ENCODE measurements around the gene TTC3.
A peak's percentile ranks its signal among the peaks of the same experiment; 100 is the strongest.

Gene TTC3

DNA sequence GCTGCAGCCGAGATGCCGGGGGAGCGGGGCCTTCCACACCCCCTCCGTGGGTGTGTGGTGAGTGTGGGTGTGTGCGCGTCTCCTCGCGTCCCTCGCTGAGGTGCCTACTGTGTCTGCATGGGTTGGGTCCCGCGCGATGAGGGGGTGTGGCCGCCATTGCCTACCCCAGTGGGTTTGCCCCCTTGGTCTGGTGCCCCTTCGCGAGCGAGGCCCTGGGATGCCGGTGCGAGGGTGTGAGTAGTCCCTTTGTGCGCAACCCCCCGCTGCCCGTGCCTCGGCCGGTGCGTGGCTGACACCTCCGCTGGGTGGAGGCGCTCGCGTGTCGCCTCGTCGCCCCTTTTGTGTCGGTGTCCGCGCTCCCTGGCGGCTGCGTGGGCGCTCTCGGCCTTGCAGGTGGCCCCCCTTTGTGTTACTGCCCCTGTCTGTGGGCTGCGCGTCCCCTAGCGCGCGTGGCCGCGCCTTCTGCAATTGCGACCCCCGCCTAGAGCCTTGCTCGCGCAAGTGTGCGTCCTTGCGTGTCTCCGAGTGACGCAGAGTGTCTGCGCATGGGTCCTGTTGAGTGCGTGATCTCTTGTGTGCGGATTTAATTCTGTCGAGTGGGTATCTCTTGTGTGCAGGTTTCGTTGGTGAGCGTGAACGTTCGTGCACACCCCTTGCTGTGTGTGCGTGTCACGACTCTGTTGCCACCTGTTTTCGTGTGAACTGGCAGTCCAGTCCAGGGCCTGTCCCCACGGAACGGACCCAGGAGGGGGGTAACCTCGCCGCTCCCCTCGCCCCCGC lies 553 bp downstream of the TTC3 start (continued):
- TF ChIP-seq ZBTB7A (tag by site-specific recombination; IDR thresholded peaks at IDR 0.05; ENCODE audit: low read depth) (peak; percentile 97), ZNF548 (tag by site-specific recombination; IDR thresholded peaks at IDR 0.05) (no peak), ZSCAN16 (tag by site-specific recombination; IDR thresholded peaks at IDR 0.05) (0 out of 2 replicates have a peak, but pooled peaks have one; percentile 60), ZNF433 (tag by site-specific recombination; IDR thresholded peaks at IDR 0.05; ENCODE audit: low read depth) (no peak), ZNF561 (tag by site-specific recombination; IDR thresholded peaks at IDR 0.05; ENCODE audit: borderline replicate concordance) (no peak; the same call in 1 of the 2 replicates), ZNF521 (tag by site-specific recombination; IDR thresholded peaks at IDR 0.05) (no peak), ZNF155 (tag by site-specific recombination; IDR thresholded peaks at IDR 0.05) (no peak), ZNF785 (tag by site-specific recombination; IDR thresholded peaks at IDR 0.05) (peak; percentile 73; the same call in 1 of the 2 replicates), ZNF473 (tag by site-specific recombination; IDR thresholded peaks at IDR 0.05) (no peak), ZNF23 (tag by site-specific recombination; IDR thresholded peaks at IDR 0.05; ENCODE audit: borderline replicate concordance) (no peak), ZNF350 (tag by site-specific recombination; IDR thresholded peaks at IDR 0.05) (no peak), EGR2 (tag by site-specific recombination; IDR thresholded peaks at IDR 0.05; ENCODE audit: low read depth) (peak; percentile 96), ZNF571 (tag by site-specific recombination; IDR thresholded peaks at IDR 0.05) (no peak), ZFP37 (tag by site-specific recombination; IDR thresholded peaks at IDR 0.05) (peak; percentile 58; the same call in 1 of the 2 replicates), ZNF140 (tag by site-specific recombination; IDR thresholded peaks at IDR 0.05) (no peak), SCRT1 (tag by site-specific recombination; IDR thresholded peaks at IDR 0.05; ENCODE audit: borderline replicate concordance) (peak; percentile 80; the same call in 1 of the 2 replicates), ZNF747 (tag by site-specific recombination; IDR thresholded peaks at IDR 0.05) (no peak), ZNF658 (tag by site-specific recombination; IDR thresholded peaks at IDR 0.05) (no peak), SP3 (tag by site-specific recombination; IDR thresholded peaks at IDR 0.05) (no peak), OVOL3 (tag by site-specific recombination; IDR thresholded peaks at IDR 0.05) (no peak)
- TF ChIP-seq, protein P1, sequence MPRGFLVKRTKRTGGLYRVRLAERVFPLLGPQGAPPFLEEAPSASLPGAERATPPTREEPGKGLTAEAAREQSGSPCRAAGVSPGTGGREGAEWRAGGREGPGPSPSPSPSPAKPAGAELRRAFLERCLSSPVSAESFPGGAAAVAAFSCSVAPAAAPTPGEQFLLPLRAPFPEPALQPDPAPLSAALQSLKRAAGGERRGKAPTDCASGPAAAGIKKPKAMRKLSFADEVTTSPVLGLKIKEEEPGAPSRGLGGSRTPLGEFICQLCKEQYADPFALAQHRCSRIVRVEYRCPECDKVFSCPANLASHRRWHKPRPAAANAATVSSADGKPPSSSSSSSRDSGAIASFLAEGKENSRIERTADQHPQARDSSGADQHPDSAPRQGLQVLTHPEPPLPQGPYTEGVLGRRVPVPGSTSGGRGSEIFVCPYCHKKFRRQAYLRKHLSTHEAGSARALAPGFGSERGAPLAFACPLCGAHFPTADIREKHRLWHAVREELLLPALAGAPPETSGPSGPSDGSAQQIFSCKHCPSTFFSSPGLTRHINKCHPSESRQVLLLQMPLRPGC (tag by site-specific recombination; IDR thresholded peaks at IDR 0.05), result no peak
- TF ChIP-seq, protein P2, sequence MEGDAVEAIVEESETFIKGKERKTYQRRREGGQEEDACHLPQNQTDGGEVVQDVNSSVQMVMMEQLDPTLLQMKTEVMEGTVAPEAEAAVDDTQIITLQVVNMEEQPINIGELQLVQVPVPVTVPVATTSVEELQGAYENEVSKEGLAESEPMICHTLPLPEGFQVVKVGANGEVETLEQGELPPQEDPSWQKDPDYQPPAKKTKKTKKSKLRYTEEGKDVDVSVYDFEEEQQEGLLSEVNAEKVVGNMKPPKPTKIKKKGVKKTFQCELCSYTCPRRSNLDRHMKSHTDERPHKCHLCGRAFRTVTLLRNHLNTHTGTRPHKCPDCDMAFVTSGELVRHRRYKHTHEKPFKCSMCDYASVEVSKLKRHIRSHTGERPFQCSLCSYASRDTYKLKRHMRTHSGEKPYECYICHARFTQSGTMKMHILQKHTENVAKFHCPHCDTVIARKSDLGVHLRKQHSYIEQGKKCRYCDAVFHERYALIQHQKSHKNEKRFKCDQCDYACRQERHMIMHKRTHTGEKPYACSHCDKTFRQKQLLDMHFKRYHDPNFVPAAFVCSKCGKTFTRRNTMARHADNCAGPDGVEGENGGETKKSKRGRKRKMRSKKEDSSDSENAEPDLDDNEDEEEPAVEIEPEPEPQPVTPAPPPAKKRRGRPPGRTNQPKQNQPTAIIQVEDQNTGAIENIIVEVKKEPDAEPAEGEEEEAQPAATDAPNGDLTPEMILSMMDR (tag by site-specific recombination; IDR thresholded peaks at IDR 0.05), result peak; percentile 100
- TF ChIP-seq, protein P3, sequence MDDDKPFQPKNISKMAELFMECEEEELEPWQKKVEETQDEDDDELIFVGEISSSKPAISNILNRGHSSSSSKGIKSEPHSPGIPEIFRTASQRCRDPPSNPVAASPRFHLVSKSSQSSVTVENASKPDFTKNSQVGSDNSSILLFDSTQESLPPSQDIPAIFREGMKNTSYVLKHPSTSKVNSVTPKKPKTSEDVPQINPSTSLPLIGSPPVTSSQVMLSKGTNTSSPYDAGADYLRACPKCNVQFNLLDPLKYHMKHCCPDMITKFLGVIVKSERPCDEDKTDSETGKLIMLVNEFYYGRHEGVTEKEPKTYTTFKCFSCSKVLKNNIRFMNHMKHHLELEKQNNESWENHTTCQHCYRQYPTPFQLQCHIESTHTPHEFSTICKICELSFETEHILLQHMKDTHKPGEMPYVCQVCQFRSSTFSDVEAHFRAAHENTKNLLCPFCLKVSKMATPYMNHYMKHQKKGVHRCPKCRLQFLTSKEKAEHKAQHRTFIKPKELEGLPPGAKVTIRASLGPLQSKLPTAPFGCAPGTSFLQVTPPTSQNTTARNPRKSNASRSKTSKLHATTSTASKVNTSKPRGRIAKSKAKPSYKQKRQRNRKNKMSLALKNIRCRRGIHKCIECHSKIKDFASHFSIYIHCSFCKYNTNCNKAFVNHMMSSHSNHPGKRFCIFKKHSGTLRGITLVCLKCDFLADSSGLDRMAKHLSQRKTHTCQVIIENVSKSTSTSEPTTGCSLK (tag by site-specific recombination; IDR thresholded peaks at IDR 0.05), result no peak
- TF ChIP-seq, protein P4, sequence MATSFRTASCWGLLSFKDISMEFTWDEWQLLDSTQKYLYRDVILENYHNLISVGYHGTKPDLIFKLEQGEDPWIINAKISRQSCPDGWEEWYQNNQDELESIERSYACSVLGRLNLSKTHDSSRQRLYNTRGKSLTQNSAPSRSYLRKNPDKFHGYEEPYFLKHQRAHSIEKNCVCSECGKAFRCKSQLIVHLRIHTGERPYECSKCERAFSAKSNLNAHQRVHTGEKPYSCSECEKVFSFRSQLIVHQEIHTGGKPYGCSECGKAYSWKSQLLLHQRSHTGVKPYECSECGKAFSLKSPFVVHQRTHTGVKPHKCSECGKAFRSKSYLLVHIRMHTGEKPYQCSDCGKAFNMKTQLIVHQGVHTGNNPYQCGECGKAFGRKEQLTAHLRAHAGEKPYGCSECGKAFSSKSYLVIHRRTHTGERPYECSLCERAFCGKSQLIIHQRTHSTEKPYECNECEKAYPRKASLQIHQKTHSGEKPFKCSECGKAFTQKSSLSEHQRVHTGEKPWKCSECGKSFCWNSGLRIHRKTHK (tag by site-specific recombination; IDR thresholded peaks at IDR 0.05), result no peak
- TF ChIP-seq, protein P5, sequence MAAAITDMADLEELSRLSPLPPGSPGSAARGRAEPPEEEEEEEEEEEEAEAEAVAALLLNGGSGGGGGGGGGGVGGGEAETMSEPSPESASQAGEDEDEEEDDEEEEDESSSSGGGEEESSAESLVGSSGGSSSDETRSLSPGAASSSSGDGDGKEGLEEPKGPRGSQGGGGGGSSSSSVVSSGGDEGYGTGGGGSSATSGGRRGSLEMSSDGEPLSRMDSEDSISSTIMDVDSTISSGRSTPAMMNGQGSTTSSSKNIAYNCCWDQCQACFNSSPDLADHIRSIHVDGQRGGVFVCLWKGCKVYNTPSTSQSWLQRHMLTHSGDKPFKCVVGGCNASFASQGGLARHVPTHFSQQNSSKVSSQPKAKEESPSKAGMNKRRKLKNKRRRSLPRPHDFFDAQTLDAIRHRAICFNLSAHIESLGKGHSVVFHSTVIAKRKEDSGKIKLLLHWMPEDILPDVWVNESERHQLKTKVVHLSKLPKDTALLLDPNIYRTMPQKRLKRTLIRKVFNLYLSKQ (tag by site-specific recombination; IDR thresholded peaks at IDR 0.05; ENCODE audit: borderline replicate concordance), result no peak
- TF ChIP-seq, protein P6, sequence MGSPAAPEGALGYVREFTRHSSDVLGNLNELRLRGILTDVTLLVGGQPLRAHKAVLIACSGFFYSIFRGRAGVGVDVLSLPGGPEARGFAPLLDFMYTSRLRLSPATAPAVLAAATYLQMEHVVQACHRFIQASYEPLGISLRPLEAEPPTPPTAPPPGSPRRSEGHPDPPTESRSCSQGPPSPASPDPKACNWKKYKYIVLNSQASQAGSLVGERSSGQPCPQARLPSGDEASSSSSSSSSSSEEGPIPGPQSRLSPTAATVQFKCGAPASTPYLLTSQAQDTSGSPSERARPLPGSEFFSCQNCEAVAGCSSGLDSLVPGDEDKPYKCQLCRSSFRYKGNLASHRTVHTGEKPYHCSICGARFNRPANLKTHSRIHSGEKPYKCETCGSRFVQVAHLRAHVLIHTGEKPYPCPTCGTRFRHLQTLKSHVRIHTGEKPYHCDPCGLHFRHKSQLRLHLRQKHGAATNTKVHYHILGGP (tag by site-specific recombination; IDR thresholded peaks at IDR 0.05), result no peak
- TF ChIP-seq, protein P7, sequence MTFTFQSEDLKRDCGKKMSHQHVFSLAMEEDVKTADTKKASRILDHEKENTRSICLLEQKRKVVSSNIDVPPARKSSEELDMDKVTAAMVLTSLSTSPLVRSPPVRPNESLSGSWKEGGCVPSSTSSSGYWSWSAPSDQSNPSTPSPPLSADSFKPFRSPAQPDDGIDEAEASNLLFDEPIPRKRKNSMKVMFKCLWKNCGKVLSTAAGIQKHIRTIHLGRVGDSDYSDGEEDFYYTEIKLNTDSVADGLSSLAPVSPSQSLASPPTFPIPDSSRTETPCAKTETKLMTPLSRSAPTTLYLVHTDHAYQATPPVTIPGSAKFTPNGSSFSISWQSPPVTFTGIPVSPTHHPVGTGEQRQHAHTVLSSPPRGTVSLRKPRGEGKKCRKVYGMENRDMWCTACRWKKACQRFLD (tag by site-specific recombination; IDR thresholded peaks at IDR 0.05), result no peak
